ENCODE results near the gene PMPCA.

DNA sequence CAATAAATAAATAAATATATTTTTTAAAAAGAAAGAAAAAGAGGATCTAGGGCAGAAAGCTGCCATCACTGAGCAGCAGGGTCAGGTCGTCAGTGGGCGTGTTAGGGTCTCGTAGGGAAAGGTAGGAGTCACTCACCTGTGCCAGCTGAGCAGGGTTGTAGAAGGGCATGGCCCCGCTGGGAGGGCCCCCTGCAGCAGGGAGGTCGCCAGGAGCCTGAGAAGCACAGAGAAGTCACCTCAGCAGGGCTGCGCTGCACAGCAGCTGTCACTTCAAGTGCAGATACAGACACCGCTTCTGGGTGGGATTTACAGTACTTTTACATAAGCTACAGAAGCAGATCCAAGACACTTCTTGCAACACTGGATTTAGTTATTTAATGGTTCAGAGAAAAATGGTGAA is 33.2 kb downstream of the PMPCA start:
- TF ChIP-seq, protein P1, sequence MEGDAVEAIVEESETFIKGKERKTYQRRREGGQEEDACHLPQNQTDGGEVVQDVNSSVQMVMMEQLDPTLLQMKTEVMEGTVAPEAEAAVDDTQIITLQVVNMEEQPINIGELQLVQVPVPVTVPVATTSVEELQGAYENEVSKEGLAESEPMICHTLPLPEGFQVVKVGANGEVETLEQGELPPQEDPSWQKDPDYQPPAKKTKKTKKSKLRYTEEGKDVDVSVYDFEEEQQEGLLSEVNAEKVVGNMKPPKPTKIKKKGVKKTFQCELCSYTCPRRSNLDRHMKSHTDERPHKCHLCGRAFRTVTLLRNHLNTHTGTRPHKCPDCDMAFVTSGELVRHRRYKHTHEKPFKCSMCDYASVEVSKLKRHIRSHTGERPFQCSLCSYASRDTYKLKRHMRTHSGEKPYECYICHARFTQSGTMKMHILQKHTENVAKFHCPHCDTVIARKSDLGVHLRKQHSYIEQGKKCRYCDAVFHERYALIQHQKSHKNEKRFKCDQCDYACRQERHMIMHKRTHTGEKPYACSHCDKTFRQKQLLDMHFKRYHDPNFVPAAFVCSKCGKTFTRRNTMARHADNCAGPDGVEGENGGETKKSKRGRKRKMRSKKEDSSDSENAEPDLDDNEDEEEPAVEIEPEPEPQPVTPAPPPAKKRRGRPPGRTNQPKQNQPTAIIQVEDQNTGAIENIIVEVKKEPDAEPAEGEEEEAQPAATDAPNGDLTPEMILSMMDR (IDR thresholded peaks at IDR 0.05; ENCODE audit: low read depth, low read length, missing input control), result no peak
- TF ChIP-seq, protein P2, sequence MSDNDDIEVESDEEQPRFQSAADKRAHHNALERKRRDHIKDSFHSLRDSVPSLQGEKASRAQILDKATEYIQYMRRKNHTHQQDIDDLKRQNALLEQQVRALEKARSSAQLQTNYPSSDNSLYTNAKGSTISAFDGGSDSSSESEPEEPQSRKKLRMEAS (IDR thresholded peaks at IDR 0.05), result no peak

Measured in liver (tissue), 2 donors.